GM12875 (cell line): ENCODE measurements around the gene DHDDS.
"Not testable (repeated sequence)": the region's sequence is repeated elsewhere in the genome, so short reads cannot be mapped to it uniquely, and the experiment has no call there.

ENCODE experiments used
- H3K4me3 ChIP-seq: one replicate; pipeline ENCODE4 v1.5.1; 2011; ENCODE audit warnings: low read depth, low read length, control low read depth
- TF ChIP-seq, protein P1 (sequence below): IDR thresholded peaks from 2 replicates; pipeline ENCODE4 v1.5.1; 2011; ENCODE audit warnings: low read depth, mild to moderate bottlenecking, control low read depth, inconsistent platforms, low read length, moderate library complexity, borderline replicate concordance; ENCODE audit not compliant: insufficient read depth

The DHDDS gene

DNA sequence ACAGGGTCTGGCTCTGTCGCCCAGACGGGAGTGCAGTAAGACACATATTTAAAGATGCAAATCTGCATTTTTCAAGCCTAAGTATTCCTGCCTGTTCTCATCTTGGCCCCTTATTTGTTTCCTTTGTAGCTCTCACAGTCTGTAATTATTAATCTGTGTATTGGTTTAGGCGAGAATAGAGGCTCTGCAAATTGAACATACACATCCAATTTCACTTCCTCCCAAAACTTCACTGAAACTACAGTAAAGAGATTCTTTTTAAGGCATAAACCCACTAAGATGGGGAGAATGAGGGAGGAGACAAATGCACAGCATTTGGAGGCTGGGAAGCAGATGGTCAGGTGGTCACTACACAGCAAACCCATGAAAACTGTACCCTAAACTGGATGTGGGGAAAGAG lies 61.1 kb downstream of the DHDDS start:
- TF ChIP-seq, protein P1, sequence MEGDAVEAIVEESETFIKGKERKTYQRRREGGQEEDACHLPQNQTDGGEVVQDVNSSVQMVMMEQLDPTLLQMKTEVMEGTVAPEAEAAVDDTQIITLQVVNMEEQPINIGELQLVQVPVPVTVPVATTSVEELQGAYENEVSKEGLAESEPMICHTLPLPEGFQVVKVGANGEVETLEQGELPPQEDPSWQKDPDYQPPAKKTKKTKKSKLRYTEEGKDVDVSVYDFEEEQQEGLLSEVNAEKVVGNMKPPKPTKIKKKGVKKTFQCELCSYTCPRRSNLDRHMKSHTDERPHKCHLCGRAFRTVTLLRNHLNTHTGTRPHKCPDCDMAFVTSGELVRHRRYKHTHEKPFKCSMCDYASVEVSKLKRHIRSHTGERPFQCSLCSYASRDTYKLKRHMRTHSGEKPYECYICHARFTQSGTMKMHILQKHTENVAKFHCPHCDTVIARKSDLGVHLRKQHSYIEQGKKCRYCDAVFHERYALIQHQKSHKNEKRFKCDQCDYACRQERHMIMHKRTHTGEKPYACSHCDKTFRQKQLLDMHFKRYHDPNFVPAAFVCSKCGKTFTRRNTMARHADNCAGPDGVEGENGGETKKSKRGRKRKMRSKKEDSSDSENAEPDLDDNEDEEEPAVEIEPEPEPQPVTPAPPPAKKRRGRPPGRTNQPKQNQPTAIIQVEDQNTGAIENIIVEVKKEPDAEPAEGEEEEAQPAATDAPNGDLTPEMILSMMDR: no peak
- H3K4me3 ChIP-seq: no peak overlapping the region

DNA sequence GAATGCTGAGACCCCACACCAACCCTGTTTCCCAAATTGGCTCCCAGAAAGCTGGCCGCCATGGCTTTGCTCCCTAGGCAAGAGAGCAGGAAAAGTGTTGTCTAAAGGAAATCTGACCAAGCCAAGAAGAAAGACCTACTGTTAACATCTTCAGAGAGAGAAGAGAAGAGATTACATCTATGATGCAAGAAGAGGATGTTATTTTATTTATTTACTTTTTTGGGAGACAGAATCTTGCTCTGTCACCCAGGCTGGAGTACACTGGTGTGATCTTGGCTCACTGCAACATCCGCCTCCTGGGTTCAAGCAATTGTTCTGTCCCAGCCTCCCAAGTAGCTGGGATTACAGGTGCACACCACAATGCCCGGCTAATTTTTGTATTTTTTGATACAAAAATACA lies 61.8 kb downstream of the DHDDS start:
- TF ChIP-seq, protein P1: no peak
- H3K4me3 ChIP-seq: no peak overlapping the region

DNA sequence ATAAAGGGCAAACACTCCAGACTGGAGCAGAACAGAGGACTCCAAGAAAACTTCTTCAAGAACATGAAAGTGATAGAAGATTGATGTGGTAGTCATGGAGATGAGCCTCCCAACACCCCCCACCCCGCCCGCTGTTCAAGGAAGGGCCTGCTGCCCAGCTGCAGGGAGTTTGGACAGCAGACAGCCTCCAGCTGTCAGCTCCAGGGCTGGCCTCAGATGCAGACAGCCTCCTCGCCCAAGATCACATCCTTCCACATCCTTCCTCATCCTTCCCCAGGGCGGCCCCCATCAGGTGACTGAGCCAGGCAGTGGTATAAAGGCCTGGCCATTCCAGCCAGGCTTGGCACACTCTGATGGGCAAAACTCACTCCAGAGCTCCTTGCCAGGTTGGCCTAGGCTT lies 64.7 kb downstream of the DHDDS start:
- H3K4me3 ChIP-seq: no peak overlapping the region
- TF ChIP-seq, protein P1: no peak

DNA sequence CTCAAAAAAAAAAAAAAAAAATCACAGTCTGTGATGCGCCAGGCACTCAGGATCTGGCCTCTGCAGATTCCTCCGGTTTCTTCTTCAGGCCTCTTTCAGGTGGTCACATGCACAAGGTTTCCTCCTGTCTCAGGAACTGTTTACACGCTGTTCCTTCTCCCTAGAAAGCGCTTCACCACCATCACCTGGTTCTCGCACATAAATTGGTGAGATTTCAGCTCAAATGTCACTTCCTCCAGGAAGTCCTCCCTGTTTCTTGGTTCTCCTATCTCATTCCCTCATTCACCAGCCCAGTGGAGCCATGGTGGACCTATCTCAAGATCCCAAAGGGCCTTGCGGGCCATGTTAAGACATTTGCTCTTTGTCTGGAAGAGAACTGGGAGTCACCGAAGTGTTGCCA lies 66.8 kb downstream of the DHDDS start:
- TF ChIP-seq, protein P1: no peak
- H3K4me3 ChIP-seq: no peak overlapping the region

DNA sequence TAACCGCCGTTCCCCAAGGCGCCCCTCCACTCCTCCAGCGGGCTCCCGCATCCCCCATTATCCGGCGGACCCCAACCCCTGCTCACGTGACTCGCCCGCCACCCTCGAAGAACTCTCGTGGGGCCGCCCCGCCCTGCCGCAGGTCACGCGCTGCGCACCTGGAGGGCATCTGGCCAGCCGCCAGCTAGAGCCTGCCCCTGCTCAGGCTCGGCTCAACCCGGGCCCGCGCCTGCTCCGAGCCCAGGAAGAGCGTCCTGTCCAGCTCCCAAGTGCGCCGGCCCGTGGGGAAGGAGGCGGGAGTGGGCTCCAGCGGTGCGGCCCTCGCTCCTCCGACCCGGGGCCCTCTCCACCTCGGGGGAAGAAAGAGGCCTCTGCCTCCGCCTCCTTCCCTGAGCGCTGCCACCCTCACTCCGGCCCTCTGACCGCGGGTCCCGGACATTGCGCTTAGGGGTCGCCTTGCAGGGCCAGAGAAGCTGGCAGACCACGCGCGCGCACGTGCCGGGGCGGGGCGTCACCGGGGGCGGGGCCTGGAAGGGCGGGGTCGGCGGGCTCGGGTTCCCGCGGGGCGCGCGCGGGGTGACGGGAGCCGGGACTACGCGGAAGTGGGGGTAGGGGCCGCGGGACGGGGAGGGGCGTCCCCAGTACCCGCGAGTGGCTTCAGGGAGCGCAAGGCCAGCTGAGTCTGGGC lies 68.5 kb downstream of the DHDDS start:
- peak overlapping the region; percentile 89 for H3K4me3 ChIP-seq
- TF ChIP-seq, protein P1: no peak

DNA sequence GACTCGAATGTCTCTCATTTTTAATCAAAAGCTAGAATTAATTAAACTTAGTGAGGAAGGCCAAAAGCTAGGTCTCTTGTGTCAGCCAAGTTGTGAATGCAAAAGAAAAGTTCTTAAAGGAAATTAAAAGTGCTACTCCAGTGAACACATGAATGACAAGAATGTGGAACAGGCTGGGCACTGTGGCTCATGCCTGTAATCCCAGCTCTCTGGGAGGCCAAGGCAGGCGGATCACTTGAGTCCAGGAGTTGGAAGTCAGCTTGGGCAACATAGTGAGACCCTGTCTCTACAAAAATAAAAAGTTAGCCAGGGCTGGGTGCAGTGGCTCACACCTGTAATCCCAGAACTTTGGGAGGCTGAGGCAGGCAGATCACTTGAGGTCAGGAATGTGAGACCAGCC lies 78.6 kb downstream of the DHDDS start:
- H3K4me3 ChIP-seq: not testable (repeated sequence)

DNA sequence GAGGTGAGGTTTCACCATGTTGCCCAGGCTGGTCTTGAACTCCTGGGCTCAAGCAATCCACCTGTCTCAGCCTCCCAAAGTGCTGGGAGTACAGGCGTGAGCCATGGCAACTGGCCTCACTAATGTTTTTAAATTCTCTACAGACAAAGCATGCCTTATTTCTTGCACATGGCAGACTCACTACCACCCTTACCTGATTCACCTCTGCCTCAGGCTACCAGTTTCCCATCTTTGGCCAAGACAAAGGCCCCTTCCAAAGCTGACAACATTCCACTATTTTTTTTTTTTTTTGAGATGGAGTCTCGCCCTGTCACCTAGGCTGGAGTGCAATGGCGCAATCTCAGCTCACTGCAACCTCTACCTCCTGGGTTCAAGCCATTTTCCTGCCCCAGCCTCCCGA lies 83.7 kb downstream of the DHDDS start:
- not testable (repeated sequence) for H3K4me3 ChIP-seq

DNA sequence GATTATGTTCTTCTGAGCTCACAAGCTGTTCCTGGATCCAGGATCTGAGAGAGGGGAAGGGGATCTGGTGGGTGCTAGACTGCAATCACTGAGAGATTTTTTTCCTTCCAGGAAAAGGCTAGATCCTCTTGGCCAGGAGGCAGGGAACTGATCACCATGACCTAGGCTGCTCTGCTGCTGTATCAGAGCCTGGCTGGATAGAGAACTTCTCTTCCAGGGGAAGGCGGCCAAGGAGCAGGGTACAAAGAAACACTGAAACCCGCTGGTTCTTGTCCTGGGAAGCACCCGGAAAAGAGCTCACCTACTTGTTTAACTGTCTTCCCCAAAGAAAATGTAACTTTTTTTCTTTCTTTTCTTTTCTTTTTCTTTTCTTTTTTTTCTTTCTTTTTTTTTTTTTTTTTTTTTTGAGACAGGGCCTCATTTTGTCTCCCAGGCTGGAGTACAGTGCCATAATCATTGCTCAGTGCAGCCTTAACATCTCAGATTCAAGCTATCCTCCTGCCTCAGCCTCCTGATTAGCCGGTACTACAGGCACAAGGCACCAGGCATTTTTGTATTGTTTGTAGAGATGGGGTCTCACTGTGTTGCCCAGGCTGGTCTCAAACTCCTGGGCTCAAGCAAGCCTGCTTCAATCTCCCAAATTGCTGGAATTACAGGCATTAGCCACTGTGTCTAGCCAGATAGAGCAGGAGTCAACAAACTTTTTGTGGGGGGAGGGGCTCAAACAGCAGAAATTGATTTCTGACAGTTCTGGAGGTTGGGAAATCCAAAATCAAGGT lies 85.1 kb downstream of the DHDDS start:
- no peak overlapping the region for H3K4me3 ChIP-seq
- TF ChIP-seq, protein P1: no peak
